DOHH2 (cell line): ENCODE measurements around the gene TPP1.

Source experiments
- H3F3A ChIP-seq: fragments of 200-600 bp; sonication (generic), shearing (Covaris generic); 2 replicates; pipeline ENCODE4 v1.6.0; 2016; ENCODE audit warnings: antibody characterized with exemption, mild to moderate bottlenecking; ENCODE audit not compliant: control insufficient read depth, insufficient read depth
- H3K27ac ChIP-seq: fragments of 200-600 bp; sonication (generic); 2 replicates; pipeline ENCODE4 v1.5.1; 2014; ENCODE audit warnings: low read depth, mild to moderate bottlenecking, low read length, moderate library complexity
- H3K27me3 ChIP-seq: fragments of 200-600 bp; sonication (generic); 2 replicates; pipeline ENCODE4 v1.6.1; 2014; ENCODE audit warnings: mild to moderate bottlenecking, low read length, mixed read lengths; ENCODE audit not compliant: control insufficient read depth
- H3K36me3 ChIP-seq: fragments of 200-600 bp; sonication (generic); 2 replicates; pipeline ENCODE4 v1.6.1; 2014; ENCODE audit warnings: mild to moderate bottlenecking, low read length, moderate library complexity, mixed read lengths; ENCODE audit not compliant: control insufficient read depth
- H3K4me1 ChIP-seq: fragments of 200-600 bp; sonication (generic); 2 replicates; pipeline ENCODE4 v1.6.1; 2014; ENCODE audit warnings: mild to moderate bottlenecking, low read length, mixed read lengths; ENCODE audit not compliant: control insufficient read depth
- H3K4me2 ChIP-seq: fragments of 200-600 bp; sonication (generic); 2 replicates; pipeline ENCODE4 v1.6.0; 2014; ENCODE audit warnings: mild to moderate bottlenecking, low read length, moderate library complexity
- H3K4me3 ChIP-seq: fragments of 200-600 bp; sonication (generic); 2 replicates; pipeline ENCODE4 v1.5.1; 2014; ENCODE audit warnings: mild to moderate bottlenecking, low read length, mixed read lengths
- H3K79me2 ChIP-seq: fragments of 200-600 bp; sonication (generic); 2 replicates; pipeline ENCODE4 v1.6.1; 2014; ENCODE audit warnings: mild to moderate bottlenecking, low read length, mixed read lengths; ENCODE audit not compliant: control insufficient read depth
- H3K9me2 ChIP-seq: fragments of 200-600 bp; sonication (generic); replicated peaks from 2 replicates; pipeline ENCODE4 v1.6.1; 2014; ENCODE audit warnings: mild to moderate bottlenecking, low read length, mixed read lengths; ENCODE audit not compliant: control insufficient read depth
- H3K9me3 ChIP-seq: fragments of 200-600 bp; sonication (generic); 2 replicates; pipeline ENCODE4 v1.6.1; 2014; ENCODE audit warnings: antibody characterized with exemption, low read length, mixed read lengths; ENCODE audit not compliant: control insufficient read depth, insufficient read depth
- H4K20me1 ChIP-seq: fragments of 200-600 bp; sonication (generic); 2 replicates; pipeline ENCODE4 v1.6.0; 2014; ENCODE audit warnings: low read depth, mild to moderate bottlenecking, antibody characterized with exemption, low read length, moderate library complexity; ENCODE audit not compliant: control insufficient read depth, insufficient read depth
- EZH2phosphoT487 ChIP-seq: fragments of 200-600 bp; sonication (generic); IDR thresholded peaks from 2 replicates; pipeline ENCODE4 v1.6.1; 2017; ENCODE audit warnings: borderline replicate concordance, mild to moderate bottlenecking, antibody characterized with exemption, low read length, moderate library complexity, mixed read lengths
- TF ChIP-seq, protein P1 (sequence below): fragments of 200-600 bp; sonication (generic); IDR thresholded peaks from one replicate; pipeline ENCODE4 v1.5.1; 2014; ENCODE audit warnings: antibody characterized with exemption, mild to moderate bottlenecking, low read depth, low read length; ENCODE audit not compliant: poor library complexity, severe bottlenecking

TPP1 gene

GRCh38 chr11:6619004-6619745 lies at the start of gene TPP1:
TSS of gene TPP1 (minus strand) at chr11:6619422. CDS start at chr11:6619400, 22 bp downstream.
- H3F3A ChIP-seq: no peaks in the 10 kb centered on the region
- peaks cover 6% of the 10 kb centered on the region for H3K79me2 ChIP-seq
- H3K4me3 ChIP-seq: peak within 1 kb of the TSS; percentile 87
- peaks cover 20% of the 10 kb centered on the region for H3K4me1 ChIP-seq
- no peaks in the 10 kb centered on the region for H3K27me3 ChIP-seq
- H3K9me2 ChIP-seq: no peaks in the 10 kb centered on the region
- peak within 1 kb of the TSS; percentile 83 for H3K4me2 ChIP-seq
- no peaks in the 10 kb centered on the region for H4K20me1 ChIP-seq
- H3K36me3 ChIP-seq: no peaks in the 10 kb centered on the region
- H3K27ac ChIP-seq: no peak within 1 kb of the TSS
- TF ChIP-seq EZH2phosphoT487: no peak
- TF ChIP-seq, protein P1, sequence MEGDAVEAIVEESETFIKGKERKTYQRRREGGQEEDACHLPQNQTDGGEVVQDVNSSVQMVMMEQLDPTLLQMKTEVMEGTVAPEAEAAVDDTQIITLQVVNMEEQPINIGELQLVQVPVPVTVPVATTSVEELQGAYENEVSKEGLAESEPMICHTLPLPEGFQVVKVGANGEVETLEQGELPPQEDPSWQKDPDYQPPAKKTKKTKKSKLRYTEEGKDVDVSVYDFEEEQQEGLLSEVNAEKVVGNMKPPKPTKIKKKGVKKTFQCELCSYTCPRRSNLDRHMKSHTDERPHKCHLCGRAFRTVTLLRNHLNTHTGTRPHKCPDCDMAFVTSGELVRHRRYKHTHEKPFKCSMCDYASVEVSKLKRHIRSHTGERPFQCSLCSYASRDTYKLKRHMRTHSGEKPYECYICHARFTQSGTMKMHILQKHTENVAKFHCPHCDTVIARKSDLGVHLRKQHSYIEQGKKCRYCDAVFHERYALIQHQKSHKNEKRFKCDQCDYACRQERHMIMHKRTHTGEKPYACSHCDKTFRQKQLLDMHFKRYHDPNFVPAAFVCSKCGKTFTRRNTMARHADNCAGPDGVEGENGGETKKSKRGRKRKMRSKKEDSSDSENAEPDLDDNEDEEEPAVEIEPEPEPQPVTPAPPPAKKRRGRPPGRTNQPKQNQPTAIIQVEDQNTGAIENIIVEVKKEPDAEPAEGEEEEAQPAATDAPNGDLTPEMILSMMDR: no peak
- no peaks in the 10 kb centered on the region for H3K9me3 ChIP-seq

DNA sequence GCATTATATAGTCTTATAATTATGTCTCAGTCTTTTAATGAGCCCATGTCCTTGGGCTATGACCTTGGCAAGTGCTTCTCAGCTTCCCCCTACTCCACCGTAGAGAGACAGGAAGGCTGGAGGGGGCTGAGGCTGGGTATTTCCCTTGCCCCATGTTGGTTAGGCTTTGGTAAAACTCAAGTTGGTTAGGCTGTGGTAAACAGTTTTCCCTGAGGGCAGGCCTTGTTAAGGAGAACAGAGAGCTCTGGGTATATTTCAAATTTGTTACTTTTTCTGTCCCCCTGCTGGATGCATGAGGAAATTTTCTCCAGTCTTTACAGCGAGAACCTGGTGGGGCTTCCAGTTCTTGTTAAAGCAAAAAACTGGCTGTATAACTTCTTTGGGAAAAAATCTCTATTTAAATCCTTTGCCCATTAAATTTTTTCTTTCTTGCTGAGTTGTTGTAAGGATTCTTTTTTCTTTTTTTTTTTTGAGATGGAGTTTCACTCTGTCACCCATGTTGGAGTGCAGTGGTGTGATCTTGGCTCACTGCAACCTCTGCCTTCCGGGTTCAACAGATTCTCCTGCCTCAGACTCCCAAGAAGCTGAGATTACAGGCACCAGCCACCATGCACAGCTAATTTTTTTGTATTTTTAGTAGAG lies 48.6 kb upstream of the TPP1 start:
- Histone ChIP-seq H4K20me1 (no peaks in the 10 kb centered on the region), H3K9me3 (no peaks in the 10 kb centered on the region), H3K36me3 (no peaks in the 10 kb centered on the region), H3K79me2 (no peaks in the 10 kb centered on the region), H3K4me1 (peaks cover 3% of the 10 kb centered on the region; the same call in 1 of the 2 replicates), H3K4me2 (no peak overlapping the region), H3K27ac (no peak overlapping the region), H3F3A (no peaks in the 10 kb centered on the region), H3K9me2 (no peaks in the 10 kb centered on the region), H3K4me3 (no peak overlapping the region), H3K27me3 (peaks cover 8% of the 10 kb centered on the region; the same call in 1 of the 2 replicates)
- TF ChIP-seq, protein P1: peak; percentile 66
- no peak for TF ChIP-seq EZH2phosphoT487

GRCh38 chr11:6666302-6667183 lies 47.3 kb upstream of the TPP1 start:
- H3K9me3 ChIP-seq: no peaks in the 10 kb centered on the region
- no peaks in the 10 kb centered on the region for H3K79me2 ChIP-seq
- peaks cover 11% of the 10 kb centered on the region for H3K27me3 ChIP-seq
- H3K4me3 ChIP-seq: no peak overlapping the region
- no peaks in the 10 kb centered on the region for H3K36me3 ChIP-seq
- no peak for TF ChIP-seq EZH2phosphoT487
- TF ChIP-seq, protein P1: no peak
- H3K9me2 ChIP-seq: no peaks in the 10 kb centered on the region
- no peak overlapping the region for H3K27ac ChIP-seq
- H3K4me2 ChIP-seq: no peak overlapping the region
- H4K20me1 ChIP-seq: no peaks in the 10 kb centered on the region
- peaks cover 3% of the 10 kb centered on the region; the same call in 1 of the 2 replicates for H3K4me1 ChIP-seq
- no peaks in the 10 kb centered on the region for H3F3A ChIP-seq
